Ishikawa (cell line): Measurements from ENCODE around the gene CACNB2.

Experiments used
- CEBPB ChIP-seq: IDR thresholded peaks from 2 replicates; pipeline ENCODE4 v1.6.1; 2012
- CREB1 ChIP-seq: IDR thresholded peaks from 2 replicates; pipeline ENCODE4 v1.6.1; 2012; ENCODE audit warnings: low read depth
- EGR1 ChIP-seq: IDR thresholded peaks from 2 replicates; pipeline ENCODE4 v1.6.1; 2012
- EP300 ChIP-seq: IDR thresholded peaks from 2 replicates; pipeline ENCODE4 v1.6.1; 2012; ENCODE audit warnings: borderline replicate concordance
- FOXM1 ChIP-seq: IDR thresholded peaks from 2 replicates; pipeline ENCODE4 v1.6.1; 2012; ENCODE audit warnings: low read depth, borderline replicate concordance
- NFIC ChIP-seq: IDR thresholded peaks from 2 replicates; pipeline ENCODE4 v1.6.1; 2012
- RAD21 ChIP-seq: IDR thresholded peaks from 2 replicates; pipeline ENCODE4 v1.6.1; 2012; ENCODE audit warnings: low read depth
- TAF1 ChIP-seq: IDR thresholded peaks from 2 replicates; pipeline ENCODE4 v1.6.1; 2012; ENCODE audit warnings: low read depth, mild to moderate bottlenecking
- TCF12 ChIP-seq: IDR thresholded peaks from 2 replicates; pipeline ENCODE4 v1.6.1; 2012; ENCODE audit warnings: low read depth
- TEAD4 ChIP-seq: IDR thresholded peaks from 2 replicates; pipeline ENCODE4 v1.6.1; 2012
- YY1 ChIP-seq: IDR thresholded peaks from 2 replicates; pipeline ENCODE4 v1.6.1; 2012; ENCODE audit warnings: low read depth
- ZBTB7A ChIP-seq: IDR thresholded peaks from 2 replicates; pipeline ENCODE4 v1.6.1; 2012; ENCODE audit warnings: low read depth
- TF ChIP-seq, protein P1 (sequence below): IDR thresholded peaks from 2 replicates; pipeline ENCODE4 v1.6.1; 2012
- TF ChIP-seq, protein P2 (sequence below): IDR thresholded peaks from 2 replicates; pipeline ENCODE4 v1.6.1; 2012
- TF ChIP-seq, protein P3 (sequence below): IDR thresholded peaks from 2 replicates; pipeline ENCODE4 v1.6.1; 2012; ENCODE audit warnings: low read depth, mild to moderate bottlenecking

The CACNB2 gene

DNA sequence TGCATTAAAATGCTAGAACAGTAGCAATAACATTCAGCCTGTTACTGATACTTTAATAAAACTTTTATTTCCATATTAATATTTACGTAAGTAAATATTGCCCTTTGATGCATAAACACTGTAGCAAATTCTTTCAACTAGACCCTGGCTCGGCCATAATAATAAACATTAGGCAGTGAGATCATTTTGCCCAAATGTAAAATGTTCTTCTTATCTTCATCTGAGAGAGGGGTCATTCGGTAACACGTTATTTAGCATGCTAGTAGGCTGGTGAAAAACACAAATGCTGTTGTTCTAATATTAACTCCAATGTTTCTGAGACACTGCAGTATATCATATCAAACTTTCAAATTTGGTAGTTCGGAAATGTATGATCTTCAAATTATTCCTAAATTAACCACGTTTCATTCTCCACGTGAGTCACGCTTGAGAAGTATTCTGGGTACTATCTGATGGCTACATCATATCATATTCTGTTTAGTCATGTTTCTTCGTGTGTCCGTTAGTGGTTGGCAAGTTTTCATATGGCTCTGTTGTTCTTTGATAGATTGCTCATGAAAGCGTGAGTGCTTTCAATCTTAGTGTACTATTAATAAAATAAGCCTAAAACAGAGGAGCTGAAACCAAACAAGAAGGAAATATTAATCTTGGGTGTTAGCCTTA lies 365.4 kb downstream of the CACNB2 start:
- TF ChIP-seq, protein P1, sequence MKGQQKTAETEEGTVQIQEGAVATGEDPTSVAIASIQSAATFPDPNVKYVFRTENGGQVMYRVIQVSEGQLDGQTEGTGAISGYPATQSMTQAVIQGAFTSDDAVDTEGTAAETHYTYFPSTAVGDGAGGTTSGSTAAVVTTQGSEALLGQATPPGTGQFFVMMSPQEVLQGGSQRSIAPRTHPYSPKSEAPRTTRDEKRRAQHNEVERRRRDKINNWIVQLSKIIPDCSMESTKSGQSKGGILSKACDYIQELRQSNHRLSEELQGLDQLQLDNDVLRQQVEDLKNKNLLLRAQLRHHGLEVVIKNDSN = no peak

DNA sequence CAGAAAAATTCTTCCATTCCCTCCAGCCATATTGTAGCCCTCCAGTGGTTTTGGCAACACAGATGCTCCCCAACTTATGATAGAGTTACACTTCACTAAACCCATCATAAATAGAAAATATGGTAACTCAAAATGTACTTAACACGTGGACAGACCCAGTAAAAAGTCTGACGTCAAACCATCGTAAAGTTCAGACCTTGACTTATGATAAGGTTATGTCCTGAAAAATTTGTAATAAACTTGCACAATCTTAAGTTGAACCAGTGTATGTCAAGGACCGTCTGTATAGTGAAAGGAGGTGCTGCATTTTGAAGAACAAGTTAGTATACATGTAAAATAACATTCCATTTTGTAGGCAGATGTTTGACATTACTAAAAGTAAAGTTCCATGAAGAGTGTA lies 368.4 kb downstream of the CACNB2 start:
- TF ChIP-seq YY1 = no peak
- TF ChIP-seq FOXM1 = no peak
- TF ChIP-seq TEAD4 = no peak
- no peak for TF ChIP-seq NFIC
- TF ChIP-seq, protein P2, sequence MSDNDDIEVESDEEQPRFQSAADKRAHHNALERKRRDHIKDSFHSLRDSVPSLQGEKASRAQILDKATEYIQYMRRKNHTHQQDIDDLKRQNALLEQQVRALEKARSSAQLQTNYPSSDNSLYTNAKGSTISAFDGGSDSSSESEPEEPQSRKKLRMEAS = no peak
- TF ChIP-seq TAF1 = no peak
- no peak for TF ChIP-seq ZBTB7A
- no peak for TF ChIP-seq CEBPB
- TF ChIP-seq CREB1 = no peak
- no peak for TF ChIP-seq EGR1
- TF ChIP-seq EP300 = no peak
- TF ChIP-seq, protein P3, sequence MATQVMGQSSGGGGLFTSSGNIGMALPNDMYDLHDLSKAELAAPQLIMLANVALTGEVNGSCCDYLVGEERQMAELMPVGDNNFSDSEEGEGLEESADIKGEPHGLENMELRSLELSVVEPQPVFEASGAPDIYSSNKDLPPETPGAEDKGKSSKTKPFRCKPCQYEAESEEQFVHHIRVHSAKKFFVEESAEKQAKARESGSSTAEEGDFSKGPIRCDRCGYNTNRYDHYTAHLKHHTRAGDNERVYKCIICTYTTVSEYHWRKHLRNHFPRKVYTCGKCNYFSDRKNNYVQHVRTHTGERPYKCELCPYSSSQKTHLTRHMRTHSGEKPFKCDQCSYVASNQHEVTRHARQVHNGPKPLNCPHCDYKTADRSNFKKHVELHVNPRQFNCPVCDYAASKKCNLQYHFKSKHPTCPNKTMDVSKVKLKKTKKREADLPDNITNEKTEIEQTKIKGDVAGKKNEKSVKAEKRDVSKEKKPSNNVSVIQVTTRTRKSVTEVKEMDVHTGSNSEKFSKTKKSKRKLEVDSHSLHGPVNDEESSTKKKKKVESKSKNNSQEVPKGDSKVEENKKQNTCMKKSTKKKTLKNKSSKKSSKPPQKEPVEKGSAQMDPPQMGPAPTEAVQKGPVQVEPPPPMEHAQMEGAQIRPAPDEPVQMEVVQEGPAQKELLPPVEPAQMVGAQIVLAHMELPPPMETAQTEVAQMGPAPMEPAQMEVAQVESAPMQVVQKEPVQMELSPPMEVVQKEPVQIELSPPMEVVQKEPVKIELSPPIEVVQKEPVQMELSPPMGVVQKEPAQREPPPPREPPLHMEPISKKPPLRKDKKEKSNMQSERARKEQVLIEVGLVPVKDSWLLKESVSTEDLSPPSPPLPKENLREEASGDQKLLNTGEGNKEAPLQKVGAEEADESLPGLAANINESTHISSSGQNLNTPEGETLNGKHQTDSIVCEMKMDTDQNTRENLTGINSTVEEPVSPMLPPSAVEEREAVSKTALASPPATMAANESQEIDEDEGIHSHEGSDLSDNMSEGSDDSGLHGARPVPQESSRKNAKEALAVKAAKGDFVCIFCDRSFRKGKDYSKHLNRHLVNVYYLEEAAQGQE = no peak
- TF ChIP-seq, protein P1 = no peak

DNA sequence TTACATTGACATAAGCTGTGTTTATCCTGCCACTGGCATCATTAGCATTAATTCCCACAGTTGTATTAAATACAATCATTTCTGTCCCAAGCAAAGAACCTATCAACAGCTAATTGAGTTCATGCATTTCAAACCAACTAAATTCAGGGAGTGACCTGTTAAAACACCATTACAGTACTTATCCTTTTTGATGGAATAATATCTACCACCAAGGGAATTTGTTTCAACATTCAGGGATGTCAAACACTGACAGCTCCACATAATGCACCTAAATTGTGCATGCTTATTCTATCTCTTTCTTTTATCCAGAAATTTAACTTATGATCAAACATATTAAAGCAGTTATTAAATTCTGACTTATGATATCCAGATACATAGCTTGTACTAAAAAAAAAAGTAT lies 374.3 kb downstream of the CACNB2 start:
- TF ChIP-seq, protein P2 = no peak
- TF ChIP-seq TCF12 (no peak), YY1 (no peak), EP300 (no peak), RAD21 (no peak), NFIC (no peak), TEAD4 (no peak), TAF1 (no peak), EGR1 (no peak), FOXM1 (no peak), CEBPB (no peak)
- TF ChIP-seq, protein P1 = no peak
- TF ChIP-seq, protein P3 = no peak

DNA sequence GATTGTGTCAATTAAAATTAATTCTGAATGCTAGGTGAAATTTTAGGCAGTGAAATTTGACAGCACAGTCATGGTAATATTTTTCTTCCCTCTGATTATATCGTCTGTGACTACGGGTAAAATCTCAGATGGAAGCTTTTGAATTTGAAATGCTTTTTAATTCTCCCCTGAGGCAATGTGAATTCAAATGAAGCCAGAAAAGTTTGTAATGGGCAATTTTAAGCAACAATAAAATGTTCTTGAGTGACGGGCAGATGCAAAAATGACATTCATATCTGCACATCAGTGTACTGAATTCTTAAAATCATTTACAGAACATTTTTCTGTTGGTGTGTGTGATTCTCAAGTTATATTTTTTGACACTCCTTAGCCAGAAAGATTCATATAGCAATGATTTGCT lies 376.6 kb downstream of the CACNB2 start:
- TF ChIP-seq, protein P2 = no peak
- TF ChIP-seq EP300 = no peak
- TF ChIP-seq EGR1 = no peak
- no peak for TF ChIP-seq TEAD4
- TF ChIP-seq FOXM1 = no peak
- no peak for TF ChIP-seq TCF12
- TF ChIP-seq TAF1 = no peak
- TF ChIP-seq RAD21 = no peak
- no peak for TF ChIP-seq YY1
- TF ChIP-seq CEBPB = no peak
- TF ChIP-seq CREB1 = no peak
- no peak for TF ChIP-seq ZBTB7A

DNA sequence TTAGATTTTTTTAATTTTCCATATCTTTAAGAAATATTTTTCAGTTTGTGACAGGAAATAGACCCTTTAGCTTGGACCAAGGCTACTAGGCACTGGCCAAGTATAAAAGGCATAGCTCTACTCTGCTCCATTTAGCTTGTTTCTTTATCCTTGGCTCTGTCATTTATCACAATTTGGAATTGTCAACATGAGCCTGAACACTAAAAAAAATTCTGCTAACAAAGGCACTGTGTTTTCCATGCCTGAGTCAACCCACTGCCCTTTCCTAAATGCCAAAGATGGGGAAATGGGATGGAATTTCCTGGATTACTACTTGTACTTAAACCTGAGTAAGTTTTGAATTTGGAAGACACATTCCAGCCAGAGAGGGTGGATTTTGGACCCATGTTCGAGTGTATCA lies 382.8 kb downstream of the CACNB2 start:
- TF ChIP-seq ZBTB7A (no peak), RAD21 (no peak), NFIC (no peak), FOXM1 (no peak), CREB1 (no peak), CEBPB (no peak), TCF12 (no peak), TEAD4 (no peak), EP300 (no peak), TAF1 (no peak), EGR1 (no peak), YY1 (no peak)
- TF ChIP-seq, protein P2 = no peak
- TF ChIP-seq, protein P3 = no peak
- TF ChIP-seq, protein P1 = no peak
